ENCODE results near the gene GNPAT.

The GNPAT gene

GRCh38 chr1:231248778-231249177, 7.8 kb downstream of the GNPAT start:
- DNase-seq: no peak

DNA sequence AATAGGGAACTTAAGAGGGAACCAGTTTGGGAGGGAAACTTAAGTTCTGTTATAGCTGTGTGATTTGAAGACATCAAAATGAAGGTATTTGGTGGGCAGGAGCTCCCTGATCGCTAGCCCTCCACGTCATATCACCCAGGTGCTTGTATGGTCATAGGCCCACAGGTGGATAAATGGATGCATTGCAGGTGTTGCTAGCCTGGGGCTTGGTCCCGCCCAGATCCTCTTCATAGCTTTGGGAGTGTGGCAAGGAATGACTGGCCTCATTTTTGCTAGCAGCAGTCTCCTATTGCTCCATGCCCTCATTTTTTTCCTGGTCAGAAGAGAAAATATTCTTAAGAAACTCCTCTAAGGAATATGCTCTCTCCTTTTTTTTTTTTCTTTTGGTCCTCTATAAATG, 11.3 kb downstream of the GNPAT start:
- no peak for DNase-seq

DNA sequence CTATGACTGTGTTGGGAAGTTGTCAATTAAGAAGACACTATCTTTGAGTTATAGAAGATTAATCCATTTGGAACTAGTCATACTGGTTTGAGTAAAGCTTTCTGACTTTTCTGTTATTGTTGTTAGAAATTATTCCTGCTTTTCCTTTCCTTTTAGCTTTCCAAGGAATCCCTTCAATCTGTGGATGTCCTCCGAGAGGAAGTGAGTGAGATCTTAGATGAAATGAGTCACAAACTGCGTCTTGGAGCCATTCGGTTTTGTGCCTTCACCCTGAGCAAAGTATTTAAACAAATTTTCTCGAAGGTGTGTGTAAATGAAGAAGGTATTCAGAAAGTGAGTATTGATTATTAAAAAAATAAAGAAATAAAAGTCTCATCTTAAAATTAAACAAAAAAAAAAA, 19.3 kb downstream of the GNPAT start:
- no peak for DNase-seq

- DNase-seq: no peak
These were observed 23.6 kb downstream of the GNPAT start for GRCh38 chr1:231264642-231265041.

DNA sequence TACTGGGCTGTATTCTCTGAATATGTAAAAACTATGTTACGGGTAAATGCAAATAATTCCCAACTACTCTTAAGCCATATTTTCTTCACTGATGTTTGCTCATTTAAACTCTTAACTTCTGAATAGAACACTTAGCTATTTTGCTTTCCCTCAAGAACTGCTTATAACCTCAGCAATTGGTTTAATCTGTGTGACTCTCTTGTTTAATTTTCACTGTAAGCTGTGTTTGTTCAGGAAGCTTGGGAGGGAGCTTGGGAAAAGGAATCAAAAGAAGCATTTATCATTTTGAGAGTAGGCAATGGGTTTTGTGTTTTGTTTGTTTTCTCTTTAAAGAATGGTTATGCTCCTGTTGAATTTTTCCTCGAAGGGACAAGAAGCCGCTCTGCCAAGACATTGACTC, 24.4 kb downstream of the GNPAT start:
- no peak for DNase-seq

DNA sequence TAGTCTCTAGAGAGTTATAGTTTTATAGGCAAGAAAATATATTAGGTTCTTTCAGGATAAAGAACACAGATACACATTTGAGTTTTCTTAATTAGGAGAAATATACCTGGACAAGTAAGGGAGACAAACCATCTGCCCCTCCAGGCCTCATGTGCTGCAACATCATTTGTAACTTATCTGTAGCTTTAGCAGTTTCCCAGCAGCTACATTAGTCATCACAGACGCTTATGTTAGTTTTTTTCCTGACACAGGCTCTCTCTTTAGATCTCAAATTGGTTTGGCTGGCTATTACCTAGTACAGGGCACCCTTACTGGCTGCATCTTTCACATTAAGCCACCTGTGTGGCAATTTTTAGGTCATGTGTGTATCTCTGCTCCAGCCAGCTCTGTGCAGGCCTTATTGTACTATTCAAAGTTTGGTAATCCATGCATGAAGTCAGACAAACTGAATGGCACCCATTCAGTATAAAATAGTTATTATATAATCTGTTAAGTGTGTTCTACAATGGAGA, 25.9 kb downstream of the GNPAT start:
- DNase-seq: no peak

DNA sequence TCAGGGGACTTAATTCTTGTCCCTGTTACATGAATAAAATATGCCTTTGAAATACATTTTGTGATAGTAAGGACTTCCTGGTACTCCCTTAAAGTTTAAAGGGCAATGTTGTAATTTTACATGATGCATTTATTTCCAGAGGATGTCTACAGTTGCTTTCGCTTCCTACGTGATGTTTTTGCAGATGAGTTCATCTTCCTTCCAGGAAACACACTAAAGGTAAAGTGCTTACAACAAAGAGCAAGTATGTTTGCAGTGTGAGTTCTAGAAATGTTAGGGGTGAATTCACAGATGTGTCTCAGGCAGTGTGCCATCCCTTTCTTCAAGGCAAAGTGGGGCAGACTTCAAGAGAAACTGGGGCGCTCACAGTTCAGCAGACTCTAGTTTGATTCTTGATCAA, 31.2 kb downstream of the GNPAT start:
- DNase-seq: no peak

DNA sequence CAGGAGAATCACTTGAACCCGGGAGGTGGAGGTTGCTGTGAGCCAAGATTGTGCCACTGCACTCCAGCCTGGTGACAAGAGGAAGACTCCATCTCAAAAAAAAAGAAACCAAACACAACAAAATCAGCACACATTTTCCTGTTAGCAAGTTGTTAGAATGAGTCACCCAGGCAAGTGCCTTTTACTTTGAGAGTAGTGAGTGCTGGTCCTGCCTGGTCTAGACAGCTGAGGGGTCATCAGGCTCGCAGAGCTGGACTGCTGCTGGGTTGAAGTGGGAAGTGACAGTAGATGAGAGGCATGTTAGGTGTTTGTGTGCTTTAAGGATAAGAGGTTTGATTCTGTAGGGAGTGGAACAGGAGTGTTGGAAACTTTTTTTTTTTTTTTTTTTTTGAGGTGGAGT, 31.9 kb downstream of the GNPAT start:
- DNase-seq: no peak

GRCh38 chr1:231274119-231274825, 33.3 kb downstream of the GNPAT start:
- DNase-seq: peak in 1 of 3 donors; percentile 1

- DNase-seq: no peak
These were observed 37.2 kb downstream of the GNPAT start for GRCh38 chr1:231278100-231278790.

- DNase-seq: no peak
These were observed 38.1 kb downstream of the GNPAT start for GRCh38 chr1:231279081-231279480.

- DNase-seq: no peak
These were observed 38.7 kb downstream of the GNPAT start for GRCh38 chr1:231279683-231280082.

GRCh38 chr1:231284441-231284840, 43.4 kb downstream of the GNPAT start:
- DNase-seq: no peak

- no peak for DNase-seq
These were observed 45.6 kb downstream of the GNPAT start for GRCh38 chr1:231286603-231287002.

DNA sequence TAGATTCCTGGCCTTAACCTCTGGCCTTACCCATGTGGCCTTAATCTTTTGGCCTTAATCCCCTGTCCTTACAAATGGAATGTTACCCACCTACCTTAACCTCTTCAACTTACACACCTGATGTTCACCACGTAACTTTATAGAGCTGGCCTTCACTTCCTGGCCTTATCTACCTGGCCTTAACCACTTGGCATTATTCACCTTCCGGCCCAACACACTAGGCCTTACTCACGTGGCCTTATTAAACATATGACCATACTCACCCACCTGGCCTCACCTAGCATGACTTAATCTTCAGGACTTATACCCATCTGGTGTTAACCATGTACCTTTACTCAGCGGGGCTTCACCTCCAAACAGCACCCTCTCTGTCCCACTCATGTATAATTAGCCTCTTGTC, 54.9 kb downstream of the GNPAT start:
- no peak for DNase-seq

GRCh38 chr1:231301990-231302389, 61.0 kb downstream of the GNPAT start:
- DNase-seq: no peak

DNA sequence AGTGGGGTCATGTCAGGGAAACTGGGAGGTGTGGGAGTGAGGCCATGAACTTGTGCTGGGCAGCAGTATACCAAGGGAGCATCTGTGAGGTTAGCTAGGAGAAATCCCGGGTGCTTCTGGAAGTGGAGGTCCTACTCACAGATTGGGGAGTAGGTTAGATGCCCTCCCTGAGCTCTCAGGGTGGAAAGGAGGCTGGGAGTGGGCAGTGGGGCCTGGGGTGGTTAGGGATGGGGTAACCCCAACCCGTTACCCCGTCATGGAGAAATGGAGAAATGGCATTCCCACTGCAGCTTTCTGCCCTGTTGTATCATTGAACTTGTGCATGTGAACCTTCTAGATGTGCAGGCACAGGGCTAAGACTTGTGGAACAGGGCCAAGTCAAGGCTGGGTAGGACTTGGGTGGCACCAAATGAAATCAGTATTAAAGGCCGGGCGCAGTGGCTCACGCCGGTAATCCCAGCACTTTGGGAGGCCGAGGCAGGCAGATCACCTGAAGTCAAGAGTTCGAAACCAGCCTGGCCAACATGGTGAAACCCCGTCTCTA, 69.5 kb downstream of the GNPAT start:
- DNase-seq: no peak

DNA sequence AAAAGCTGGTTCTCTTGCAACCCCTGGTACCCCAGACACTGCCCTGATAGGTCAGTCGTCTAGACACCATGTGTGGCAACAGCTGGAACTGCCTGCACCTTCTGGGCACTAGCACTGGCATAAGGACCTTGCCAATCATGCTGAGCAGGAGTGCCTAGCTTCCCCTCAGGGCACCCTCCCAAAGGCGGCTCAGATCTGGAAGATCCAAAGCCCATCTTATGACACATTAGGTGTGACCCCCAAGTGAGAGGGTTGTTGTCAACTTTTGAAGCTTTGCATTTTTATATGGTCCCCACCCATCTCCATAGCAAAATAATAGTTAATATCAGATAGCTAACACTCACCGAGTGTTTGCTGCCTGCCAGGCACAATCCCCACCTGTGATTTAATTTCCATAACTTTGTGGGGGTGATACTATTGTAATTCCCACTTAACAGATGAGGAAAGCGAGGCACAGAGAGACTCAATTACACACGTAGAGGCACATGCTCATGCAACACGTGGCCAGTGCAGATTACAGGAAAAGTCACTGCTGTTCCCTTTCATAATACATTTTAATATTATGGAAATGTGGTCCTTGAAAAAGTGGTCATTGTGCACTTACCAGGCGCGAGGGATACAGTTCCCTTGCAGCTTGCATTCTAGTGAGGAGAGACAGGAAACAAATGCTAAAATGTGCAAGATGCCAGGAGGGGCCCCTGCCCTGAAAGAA, 70.9 kb downstream of the GNPAT start:
- no peak for DNase-seq

- no peak for DNase-seq
These were observed 71.4 kb downstream of the GNPAT start for GRCh38 chr1:231312432-231312788.

- DNase-seq: no peak
These were observed 72.6 kb downstream of the GNPAT start for GRCh38 chr1:231313661-231314060.

- peak; percentile 43 to 79 (median 62) for DNase-seq
These were observed 74.9 kb downstream of the GNPAT start for GRCh38 chr1:231315887-231316286.

DNA sequence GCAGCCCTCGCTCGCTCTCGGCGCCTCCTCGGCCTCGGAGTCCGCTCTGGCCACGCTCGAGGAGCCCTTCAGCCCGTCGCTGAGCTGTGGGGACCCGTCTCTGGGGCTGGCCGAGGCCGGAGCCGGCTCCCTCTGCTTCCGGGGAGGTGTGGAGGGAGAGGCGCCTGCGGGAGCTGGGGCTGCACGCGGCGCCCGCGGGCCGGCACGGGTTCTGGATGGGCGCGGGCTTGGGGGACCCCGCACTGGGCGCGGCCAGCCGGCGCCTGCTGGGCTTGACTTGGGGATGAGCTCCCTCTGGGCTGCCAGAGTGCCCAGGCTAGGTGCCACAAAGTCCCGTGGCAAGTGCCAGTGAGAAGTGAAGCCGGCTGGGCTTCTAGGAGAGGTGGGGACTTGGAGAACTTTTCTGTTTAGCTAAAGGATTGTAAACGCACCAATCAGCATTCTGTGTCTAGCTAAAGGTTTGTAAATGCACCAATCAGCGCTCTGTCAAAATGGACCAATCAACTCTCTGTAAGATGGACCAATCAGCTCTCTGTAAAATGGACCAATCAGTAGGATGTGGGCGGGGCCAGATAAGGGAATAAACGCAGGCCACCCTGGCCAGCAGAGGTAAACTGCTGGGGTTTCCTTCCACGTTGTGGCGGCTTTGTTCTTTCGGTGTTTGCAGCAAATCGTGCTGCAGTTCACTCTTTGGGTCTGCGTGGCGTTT, 76.4 kb downstream of the GNPAT start:
- DNase-seq: no peak

DNA sequence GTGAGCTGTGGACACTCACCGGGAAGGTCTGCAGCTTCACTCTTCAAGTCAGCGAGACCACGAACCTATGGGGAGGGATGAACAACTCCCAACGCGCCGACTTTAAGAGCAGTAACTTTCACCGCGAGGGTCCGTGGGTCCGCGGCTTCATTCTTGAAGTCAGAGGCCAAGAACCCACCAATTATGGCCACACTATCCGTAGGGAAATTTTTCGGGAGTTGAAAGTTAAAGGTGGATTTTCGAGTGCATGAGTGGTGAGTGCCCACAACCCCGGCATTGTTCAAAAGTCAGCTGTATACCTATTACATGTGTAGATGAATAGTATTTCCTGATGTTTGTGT, 77.0 kb downstream of the GNPAT start:
- no peak for DNase-seq
